GM15510 (cell line): ENCODE measurements around the gene BCAS4.

ENCODE experiments used
- POLR2A ChIP-seq: IDR thresholded peaks from 3 replicates; pipeline ENCODE4 v1.6.1; 2011; ENCODE audit warnings: borderline replicate concordance; ENCODE audit not compliant: insufficient read length; ENCODE audit errors: extremely low read depth

BCAS4 gene

DNA sequence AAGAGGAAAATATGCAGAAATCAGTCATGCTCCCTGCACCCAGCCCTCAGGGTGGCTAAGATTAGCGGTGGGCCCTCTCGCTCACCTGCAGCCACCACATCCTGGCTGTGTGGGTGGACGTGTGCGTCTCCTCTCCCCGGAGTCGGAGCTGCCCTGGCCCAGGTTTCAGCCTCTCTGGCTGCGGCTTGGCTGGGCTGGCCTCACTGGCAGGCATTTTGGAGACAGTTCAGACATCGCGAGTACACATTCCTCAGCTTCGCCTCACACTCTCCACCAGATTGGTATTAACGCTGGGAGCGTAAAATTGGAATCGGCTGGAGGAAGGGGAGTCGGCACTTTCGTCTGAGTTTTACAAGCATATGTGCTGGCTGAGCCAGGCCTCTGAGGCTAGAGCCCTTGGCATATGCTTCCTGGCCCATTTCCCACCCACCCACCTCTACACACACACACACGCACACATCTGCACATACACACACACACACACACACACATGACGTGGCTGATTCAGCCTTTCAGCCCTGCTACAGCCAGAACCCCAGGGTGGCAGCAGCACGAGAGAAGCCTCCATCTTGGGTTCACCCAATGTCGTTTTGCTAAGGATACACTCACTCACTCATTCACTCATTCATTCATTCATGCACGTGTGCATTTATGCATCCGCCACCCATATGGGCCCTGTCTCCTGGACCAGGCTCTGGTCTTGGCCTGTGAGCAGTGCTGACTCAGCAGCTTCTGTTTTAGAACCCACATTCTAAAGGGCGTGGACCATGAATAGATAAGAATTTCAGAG, 42.9 kb downstream of the BCAS4 start:
- TF ChIP-seq POLR2A, result no peak

GRCh38 chr20:50838322-50838625, 43.4 kb downstream of the BCAS4 start:
- TF ChIP-seq POLR2A, result no peak

DNA sequence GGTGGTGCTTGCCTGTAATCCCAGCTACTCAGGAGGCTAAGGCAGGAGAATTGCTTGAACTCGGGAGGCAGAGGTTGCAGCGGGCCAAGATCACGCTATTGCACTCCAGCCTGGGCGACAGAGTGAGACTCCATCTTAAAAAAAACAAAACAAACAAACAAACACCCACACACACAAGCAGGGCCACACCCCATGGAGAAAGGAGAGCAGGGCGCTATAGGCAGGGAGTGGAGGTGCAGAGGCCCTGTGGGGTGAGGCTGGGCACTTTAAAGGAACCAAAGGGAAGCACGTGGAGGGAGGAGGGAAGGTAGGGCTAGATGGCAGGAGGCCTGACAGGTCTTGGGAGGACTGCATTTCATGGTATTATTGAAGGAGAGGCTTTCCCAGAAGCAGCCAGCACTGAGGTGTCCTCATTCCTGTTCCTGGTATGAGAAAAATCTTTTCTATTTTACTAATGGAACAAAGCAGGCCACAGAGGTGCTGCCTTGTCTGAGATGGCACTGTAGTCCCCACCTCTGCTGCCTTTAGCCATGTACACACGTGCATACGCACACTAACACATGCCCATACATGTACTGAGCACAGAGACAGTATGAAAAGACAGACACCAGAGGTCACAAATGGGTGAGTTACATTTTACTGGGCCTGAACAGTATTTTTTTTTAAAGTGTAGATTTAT, 44.0 kb downstream of the BCAS4 start:
- TF ChIP-seq POLR2A, result no peak

GRCh38 chr20:50842821-50843220, 48.0 kb downstream of the BCAS4 start:
- no peak for TF ChIP-seq POLR2A

- no peak for TF ChIP-seq POLR2A
Measured at GRCh38 chr20:50843331-50844276, 48.7 kb downstream of the BCAS4 start.

- peak; percentile 42 for TF ChIP-seq POLR2A
Measured at GRCh38 chr20:50844430-50845100, 49.7 kb downstream of the BCAS4 start.

DNA sequence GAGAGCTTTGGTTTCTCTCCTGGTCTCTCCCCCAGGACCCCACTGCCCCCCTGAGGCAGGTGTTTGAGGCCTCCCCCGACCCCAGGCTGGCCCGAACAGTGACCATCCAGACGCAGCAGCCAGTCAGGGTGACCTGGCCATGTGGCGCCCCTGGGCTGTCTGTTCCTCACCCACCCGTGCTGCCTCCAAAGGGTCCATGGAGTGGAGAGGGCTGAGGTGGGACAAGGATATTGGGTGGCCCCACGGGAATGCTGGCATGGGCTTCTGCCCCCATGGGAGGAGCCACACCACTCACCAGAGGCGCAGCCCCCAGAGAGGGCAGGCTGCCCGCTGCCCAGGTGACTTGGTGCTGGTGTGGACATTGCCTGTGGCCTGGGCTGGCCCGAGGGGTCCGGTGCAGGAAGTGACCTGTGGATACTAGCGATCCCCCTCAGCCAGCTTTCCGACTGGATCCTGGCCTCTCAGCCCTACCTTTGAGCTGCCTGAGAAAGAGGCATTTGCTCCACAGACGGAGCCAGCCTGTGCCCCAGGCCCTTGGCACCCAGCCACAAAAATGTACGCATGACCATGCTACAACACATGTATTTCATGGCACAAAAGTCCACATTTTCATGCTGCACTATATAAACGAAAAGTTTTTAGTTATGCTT, 50.8 kb downstream of the BCAS4 start:
- TF ChIP-seq POLR2A, result no peak

DNA sequence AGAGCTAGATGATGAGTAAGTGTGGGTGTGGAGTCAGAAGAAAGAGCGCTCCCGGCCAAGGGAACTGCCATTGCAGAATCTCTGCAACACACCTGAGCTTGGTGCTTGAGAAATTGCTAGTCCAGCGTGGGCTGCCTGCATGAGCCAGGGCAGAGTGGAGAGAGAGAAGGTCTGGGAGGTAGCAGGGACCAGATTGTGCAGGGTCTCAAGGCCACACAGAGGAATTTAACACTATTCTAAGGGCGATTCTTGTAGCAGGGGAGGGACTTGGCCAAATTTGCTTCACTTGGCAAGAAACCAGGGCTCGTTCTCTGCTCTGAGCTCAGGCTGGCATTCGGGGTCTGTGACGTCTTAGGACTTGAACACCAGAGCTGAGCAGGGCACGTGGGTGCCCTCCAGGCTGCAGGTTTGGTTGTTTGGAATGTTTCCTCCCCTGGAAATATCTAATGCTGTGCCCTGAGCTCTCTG, 53.5 kb downstream of the BCAS4 start:
- TF ChIP-seq POLR2A, result no peak

DNA sequence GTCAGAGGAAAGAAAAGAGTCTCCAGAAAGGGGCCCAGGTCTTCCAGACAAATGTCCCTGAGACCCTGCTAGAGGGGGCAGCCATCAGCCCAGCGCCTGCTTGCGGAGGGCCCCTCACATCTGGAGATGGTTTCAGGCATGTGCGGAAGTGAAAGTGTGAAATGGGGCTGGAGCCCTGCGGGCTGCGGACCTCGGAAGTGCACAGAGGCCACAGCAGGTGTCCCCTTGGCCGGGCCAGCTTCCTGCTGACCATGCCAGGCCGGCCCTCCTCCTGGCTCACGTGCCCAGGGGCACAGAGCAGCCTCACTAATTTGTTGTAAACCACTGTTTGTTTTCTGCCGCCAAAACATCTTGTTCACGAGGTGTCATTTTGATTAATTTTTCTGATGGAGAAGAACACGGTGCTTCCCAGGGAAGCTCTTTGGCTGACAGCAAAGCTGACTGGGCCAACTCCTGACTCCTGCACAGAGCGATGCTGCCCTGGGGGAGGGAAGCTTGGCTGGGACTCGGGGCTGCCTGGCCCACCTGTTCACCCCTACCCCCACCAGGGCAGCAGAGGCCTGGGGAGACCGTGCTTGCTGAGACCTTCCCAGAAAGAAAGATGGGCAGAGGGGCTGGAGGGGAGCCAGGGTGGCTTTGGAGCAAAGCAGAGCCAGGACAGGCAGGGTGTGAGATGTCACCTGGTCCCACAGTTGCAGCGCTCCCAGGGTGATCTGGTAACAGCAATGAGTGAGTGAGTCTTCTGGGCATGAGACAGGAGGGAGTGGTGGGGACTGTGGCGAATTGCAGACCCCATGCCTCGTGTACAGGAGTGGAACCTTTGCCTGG, 54.2 kb downstream of the BCAS4 start:
- TF ChIP-seq POLR2A, result no peak

- no peak for TF ChIP-seq POLR2A
Measured at GRCh38 chr20:50850721-50851286, 55.9 kb downstream of the BCAS4 start.

GRCh38 chr20:50852085-50852484, 57.2 kb downstream of the BCAS4 start:
- TF ChIP-seq POLR2A, result no peak

- TF ChIP-seq POLR2A, result no peak
Measured at GRCh38 chr20:50854506-50855249, 59.8 kb downstream of the BCAS4 start.
